GM19452 (cell line): ENCODE data around the gene FDPS.

Experiments
- ATAC-seq: cut with Tn5 transposase; IDR thresholded peaks from one replicate; pipeline ENCODE4 v1.9.1; 2021; ENCODE audit not compliant: unreplicated experiment

FDPS gene

GRCh38 chr1:155308493-155309422 lies at the start of gene FDPS:
Gene FDPS (plus strand): TSS chr1:155308866. CDS start chr1:155309790, 924 bp downstream.
- ATAC-seq: peak; percentile 92

GRCh38 chr1:155260276-155260675 lies 48.4 kb upstream of the FDPS start:
- no peak for ATAC-seq

- ATAC-seq: peak; percentile 3
These were observed 47.2 kb upstream of the FDPS start for GRCh38 chr1:155261493-155261851.

GRCh38 chr1:155261852-155262673 lies 46.6 kb upstream of the FDPS start, which contains the start of gene SCAMP3:
Gene SCAMP3 (minus strand): TSS chr1:155262360. CDS start chr1:155262151, 209 bp downstream.
- peak; percentile 88 for ATAC-seq

GRCh38 chr1:155263067-155263466 lies 45.6 kb upstream of the FDPS start:
- no peak for ATAC-seq

- ATAC-seq: no peak
These were observed 42.1 kb upstream of the FDPS start for GRCh38 chr1:155266553-155266952.

GRCh38 chr1:155267373-155267772 lies 41.3 kb upstream of the FDPS start:
- ATAC-seq: no peak

- ATAC-seq: no peak
These were observed 40.0 kb upstream of the FDPS start for GRCh38 chr1:155268630-155269029.

- no peak for ATAC-seq
These were observed 39.3 kb upstream of the FDPS start for GRCh38 chr1:155269381-155269780.

GRCh38 chr1:155272466-155273342 lies 36.0 kb upstream of the FDPS start:
- peak; percentile 26 for ATAC-seq

- ATAC-seq: peak; percentile 82
These were observed 35.1 kb upstream of the FDPS start, which contains the start of gene CLK2 for GRCh38 chr1:155273343-155274245. Gene CLK2 (minus strand): TSS chr1:155273504. CDS start chr1:155270977, 2,527 bp downstream.

- ATAC-seq: peak; percentile 46
These were observed 31.4 kb upstream of the FDPS start, which contains the start of gene HCN3 for GRCh38 chr1:155277070-155277901. Gene HCN3 (plus strand): TSS chr1:155277463. CDS start chr1:155277591, 128 bp downstream.

GRCh38 chr1:155277902-155278688 lies 30.6 kb upstream of the FDPS start:
- no peak for ATAC-seq

GRCh38 chr1:155278689-155279160 lies 29.9 kb upstream of the FDPS start:
- no peak for ATAC-seq

- ATAC-seq: no peak
These were observed 29.4 kb upstream of the FDPS start for GRCh38 chr1:155279268-155279667.

- no peak for ATAC-seq
These were observed 26.1 kb upstream of the FDPS start for GRCh38 chr1:155282488-155283091.

- no peak for ATAC-seq
These were observed 24.2 kb upstream of the FDPS start for GRCh38 chr1:155284476-155284875.
